ENCODE measurements around the gene CNNM1.

DNA sequence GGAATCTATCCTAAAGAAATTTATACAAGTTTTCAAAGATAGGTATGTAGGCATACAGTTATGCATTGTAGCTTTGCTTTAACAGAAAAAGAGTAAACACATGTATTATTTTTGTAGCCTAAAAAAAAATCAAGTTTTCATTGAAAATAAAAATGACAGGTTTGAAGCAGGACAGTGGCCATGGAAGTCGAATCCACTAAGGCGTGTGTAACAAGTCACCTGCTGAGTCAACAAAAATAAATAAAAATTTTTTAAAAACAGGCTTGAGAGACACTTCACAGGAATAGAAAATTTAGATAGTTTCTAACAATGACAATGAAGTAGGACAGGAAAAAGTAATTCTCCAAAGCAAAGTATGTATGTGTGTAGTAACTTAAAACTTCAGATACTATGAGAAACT, 109.7 kb downstream of the CNNM1 start:
- TF ChIP-seq CTCF (conservative IDR thresholded peaks at IDR 0.05) = no peak
- no peak for TF ChIP-seq EZH2 (IDR thresholded peaks at IDR 0.05; ENCODE audit: low read depth)
